Stimulated activated CD4-positive, alpha-beta T cell treated with anti-CD3 and anti-CD28 coated beads, Interleukin-4, amount 100 ng/mL, for 24 hours (primary cell): ENCODE data around the gene RHBDF2.

Experiments used
- DNase-seq: peaks from one replicate; pipeline ENCODE4 v3.0.0-alpha.2; 2020

Gene RHBDF2

DNA sequence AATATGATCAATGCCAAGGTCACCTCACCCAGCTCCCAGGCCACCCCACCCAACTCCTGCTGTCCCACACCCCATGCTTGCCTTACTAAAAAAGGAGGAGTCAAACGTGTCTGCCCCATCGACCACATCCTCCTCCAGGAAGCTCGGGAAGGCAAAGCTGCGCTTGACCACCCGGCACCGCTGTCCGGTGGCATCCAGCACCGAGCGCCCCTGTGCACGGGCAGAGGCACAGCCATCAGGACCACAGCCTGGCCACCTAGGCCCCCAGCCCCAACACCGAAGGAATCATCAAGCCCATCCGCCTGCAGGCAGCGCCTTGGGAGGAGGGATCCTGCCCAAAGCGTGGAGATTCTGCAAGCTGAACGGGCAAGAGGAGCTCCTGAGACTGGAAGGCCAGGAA lies 23.6 kb downstream of the RHBDF2 start:
- no peak for DNase-seq

GRCh38 chr17:76476736-76477135 lies 24.5 kb downstream of the RHBDF2 start:
- DNase-seq, result no peak

GRCh38 chr17:76475302-76475701 lies 25.9 kb downstream of the RHBDF2 start:
- no peak for DNase-seq

DNA sequence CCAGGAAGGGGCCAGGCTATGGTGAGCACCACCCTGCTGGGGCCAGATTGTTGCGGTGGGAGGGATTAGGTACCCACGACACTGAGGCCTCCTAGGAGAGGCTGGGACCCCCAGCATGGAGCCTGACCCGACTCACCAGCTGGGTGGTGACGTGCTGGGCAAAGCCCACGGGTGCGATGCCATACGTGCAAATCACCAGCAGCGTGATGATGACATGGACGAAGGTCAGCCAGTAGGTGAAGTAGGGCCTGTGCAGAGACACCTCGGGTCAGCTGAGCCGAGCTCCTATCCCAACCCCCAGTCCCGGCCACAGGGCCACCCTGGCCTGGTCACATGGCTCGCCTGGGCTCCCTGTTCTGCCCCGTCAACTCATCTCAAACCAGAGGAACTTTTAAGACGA lies 26.3 kb downstream of the RHBDF2 start:
- DNase-seq, result no peak

- no peak for DNase-seq
Measured at GRCh38 chr17:76474238-76474637, 27.0 kb downstream of the RHBDF2 start.

DNA sequence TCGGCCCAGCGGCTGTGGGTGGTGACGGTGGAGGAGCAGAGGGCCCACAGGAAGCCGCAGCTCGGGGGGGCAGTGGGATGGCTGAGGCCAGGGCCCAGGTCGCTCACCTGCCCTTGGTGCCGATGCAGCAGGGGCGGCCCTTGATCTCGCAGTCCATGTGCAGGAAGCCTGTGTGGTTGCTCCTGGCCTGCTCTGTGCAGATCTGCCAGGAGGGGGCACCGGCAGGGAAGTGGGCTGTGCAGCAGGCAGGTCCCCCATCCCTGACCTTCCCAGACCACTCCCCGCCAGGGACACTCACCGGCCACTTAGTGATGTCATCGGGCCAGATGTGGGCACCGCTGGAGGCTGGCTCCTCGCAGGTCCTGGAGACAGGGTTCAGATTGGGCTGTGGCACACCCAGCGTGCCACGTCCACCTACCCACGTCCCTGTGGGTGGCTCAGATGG lies 27.7 kb downstream of the RHBDF2 start:
- DNase-seq, result no peak

- DNase-seq, result no peak
Measured at GRCh38 chr17:76472726-76473125, 28.5 kb downstream of the RHBDF2 start.

DNA sequence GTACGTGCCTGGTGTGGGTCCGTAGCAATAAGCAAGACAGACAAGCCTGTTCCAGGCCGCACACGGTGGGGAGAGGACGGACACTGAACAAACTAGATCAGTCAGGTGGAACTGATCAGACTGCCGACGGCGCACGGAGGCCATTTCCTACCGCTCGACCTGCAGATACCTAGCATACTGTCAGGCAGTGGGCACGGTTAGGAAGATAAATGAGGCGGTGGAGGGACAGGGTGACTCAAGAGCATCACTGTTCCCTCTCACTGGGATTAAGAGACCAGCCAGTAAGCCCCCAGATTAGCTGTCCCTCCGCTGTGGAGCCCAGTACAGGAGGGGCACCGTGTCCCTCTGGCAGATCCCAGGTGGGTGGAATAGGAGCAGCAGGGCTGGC lies 29.0 kb downstream of the RHBDF2 start:
- no peak for DNase-seq

DNA sequence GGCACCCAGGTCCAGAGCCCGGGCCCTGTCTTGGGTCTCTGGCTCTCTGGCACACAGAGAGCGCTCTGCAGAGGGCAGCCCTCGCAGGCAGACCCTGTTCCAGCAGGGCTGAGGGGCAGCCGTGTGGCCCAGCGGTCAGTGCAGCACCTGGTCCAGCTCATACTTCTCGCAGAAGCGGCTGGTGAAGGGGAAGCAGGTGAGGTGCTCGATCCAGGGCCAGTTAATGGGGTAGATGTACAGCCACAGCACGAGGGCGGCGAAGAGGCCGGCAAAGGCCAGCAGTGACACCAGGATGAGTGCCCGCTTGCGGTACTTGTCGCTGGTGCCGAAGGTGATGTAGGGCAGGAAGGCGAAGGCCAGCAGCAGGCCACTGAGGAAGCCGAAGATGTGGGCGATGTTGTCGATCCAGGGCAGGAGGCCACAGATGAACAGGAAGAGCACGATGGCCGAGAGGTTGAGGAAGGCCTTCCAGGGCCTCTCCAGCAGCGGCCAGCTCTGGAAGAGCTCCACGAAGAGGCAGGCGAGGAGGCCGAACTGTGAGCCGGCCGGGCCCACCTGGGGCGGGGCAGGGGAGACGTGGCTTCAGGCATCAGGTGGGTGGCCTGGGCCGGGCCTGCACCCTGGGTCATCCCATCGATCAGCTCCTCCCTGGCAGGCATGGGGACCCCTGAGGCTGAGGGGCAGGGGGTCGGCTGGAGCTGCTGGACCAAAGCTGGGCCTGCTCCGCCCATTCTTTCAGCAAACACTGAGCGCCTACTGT lies 29.5 kb downstream of the RHBDF2 start:
- no peak for DNase-seq

- DNase-seq, result no peak
Measured at GRCh38 chr17:76469991-76470739, 31.1 kb downstream of the RHBDF2 start.

DNA sequence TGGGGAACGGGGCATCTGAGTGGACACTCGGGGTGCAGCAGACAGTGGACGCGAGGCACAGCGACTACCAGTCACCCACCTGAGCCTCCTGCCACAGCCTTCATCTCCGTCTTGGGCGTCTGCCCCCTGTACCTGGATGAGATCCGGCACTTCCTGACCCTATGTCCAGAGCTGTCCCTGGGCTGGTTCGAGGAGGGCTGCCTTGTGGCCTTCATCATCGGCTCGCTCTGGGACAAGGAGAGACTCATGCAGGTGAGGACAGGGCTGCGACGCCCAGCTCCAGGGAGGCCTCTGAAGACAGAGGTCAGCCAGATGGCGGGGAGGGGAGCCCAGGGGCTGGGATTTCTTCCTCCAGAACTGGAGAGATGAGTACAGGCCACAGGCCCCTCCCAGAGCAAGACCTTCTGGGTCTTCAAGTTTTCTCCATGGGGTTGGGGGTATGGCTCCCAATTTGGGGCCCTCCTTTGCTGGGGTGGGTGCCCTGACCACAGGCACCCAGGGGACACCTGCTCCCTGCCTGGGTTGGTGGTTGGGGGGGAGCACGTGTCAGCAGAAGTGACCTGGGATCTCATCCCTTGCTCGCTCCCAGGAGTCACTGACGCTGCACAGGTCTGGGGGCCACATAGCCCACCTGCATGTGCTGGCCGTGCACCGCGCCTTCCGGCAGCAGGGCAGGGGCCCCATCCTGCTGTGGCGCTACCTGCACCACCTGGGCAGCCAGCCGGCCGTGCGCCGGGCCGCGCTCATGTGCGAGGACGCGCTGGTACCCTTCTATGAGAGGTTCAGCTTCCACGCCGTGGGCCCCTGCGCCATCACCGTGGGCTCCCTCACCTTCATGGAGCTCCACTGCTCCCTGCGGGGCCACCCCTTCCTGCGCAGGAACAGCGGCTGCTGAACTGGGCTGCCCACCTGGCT lies 31.9 kb downstream of the RHBDF2 start:
- DNase-seq, result no peak

GRCh38 chr17:76468634-76469010 lies 32.6 kb downstream of the RHBDF2 start:
- DNase-seq, result no peak

GRCh38 chr17:76467809-76468633 lies 33.2 kb downstream of the RHBDF2 start:
- no peak for DNase-seq

GRCh38 chr17:76467366-76467765 lies 33.9 kb downstream of the RHBDF2 start, which contains the start of gene AANAT:
AANAT (plus strand) TSS chr17:76467603; CDS start chr17:76468747, 1,144 bp downstream.
- no peak for DNase-seq

GRCh38 chr17:76466775-76467130 lies 34.5 kb downstream of the RHBDF2 start:
- DNase-seq, result no peak

DNA sequence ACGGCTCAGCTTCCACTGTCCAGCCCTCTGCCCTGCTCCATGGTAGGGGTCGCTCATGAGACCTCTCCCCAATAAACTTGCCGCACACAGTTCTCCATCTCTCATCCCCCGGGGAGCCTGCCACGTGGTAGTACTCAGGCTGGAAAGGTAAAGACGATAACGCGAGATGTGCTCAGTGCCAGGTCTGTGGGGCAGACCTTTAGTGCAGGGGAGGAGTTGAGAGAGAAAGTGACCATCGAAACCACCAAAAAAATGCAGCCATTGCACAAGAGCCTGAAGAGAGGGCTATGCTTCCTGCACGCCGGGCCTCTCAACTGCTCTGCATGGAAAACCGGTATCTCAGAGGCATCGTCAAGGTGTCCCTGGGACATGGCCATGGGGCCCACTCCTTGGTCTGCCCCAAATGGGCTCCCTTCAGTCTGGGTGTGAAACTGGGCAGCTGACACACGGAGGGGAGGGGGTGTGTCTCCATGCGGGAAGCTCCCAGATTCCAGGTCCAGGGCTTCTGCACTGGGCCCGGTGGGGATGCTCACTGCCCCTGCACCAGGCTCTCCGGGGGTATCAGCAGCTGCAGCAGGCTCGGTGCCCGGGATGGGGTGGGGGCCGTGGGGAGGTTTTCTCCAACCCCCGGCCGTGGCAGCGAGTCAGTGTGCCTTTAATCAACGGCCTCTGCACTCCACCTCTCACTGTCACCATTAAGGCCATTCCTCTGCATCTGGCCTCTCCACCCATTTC lies 38.5 kb downstream of the RHBDF2 start:
- no peak for DNase-seq

DNA sequence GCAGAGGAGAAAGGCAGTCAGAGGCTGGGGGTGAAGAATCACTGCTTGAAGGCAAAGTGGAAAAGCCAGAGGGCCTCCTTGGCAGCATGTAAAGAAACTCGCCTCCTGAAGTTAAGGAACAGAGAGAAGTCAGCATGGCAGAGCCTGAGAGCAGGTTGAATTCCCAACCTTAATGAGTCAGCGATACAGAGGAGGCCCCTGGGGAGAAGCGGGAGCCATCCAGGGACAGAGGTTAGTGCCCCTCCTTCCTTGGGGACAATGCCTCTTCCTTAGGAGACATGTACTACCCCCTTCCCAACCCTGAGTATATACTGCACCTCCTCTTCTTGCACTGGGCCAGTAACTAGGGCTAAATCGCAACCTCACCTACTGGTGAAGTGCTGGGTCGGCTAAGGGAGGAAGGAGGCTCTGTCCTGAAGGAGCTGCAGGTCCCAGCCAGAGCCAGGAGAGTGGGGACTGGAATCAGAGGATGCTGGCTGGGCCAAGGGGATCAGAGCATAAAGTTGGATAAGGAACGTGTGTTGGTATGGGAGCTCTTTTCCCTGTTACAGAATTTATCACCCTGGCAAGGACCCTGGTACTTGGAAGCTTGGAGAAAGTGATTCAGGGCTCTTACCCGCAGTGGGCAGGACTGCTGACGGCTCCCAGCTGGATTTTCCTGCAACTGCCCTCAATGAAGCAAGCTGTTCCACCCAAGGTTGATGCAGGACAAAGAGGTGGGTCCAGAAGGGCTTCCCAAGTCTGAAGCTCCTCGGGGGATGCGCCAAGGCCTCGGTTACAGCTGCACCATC lies 39.3 kb downstream of the RHBDF2 start:
- DNase-seq, result no peak

GRCh38 chr17:76459674-76460073 lies 41.5 kb downstream of the RHBDF2 start:
- DNase-seq, result no peak

DNA sequence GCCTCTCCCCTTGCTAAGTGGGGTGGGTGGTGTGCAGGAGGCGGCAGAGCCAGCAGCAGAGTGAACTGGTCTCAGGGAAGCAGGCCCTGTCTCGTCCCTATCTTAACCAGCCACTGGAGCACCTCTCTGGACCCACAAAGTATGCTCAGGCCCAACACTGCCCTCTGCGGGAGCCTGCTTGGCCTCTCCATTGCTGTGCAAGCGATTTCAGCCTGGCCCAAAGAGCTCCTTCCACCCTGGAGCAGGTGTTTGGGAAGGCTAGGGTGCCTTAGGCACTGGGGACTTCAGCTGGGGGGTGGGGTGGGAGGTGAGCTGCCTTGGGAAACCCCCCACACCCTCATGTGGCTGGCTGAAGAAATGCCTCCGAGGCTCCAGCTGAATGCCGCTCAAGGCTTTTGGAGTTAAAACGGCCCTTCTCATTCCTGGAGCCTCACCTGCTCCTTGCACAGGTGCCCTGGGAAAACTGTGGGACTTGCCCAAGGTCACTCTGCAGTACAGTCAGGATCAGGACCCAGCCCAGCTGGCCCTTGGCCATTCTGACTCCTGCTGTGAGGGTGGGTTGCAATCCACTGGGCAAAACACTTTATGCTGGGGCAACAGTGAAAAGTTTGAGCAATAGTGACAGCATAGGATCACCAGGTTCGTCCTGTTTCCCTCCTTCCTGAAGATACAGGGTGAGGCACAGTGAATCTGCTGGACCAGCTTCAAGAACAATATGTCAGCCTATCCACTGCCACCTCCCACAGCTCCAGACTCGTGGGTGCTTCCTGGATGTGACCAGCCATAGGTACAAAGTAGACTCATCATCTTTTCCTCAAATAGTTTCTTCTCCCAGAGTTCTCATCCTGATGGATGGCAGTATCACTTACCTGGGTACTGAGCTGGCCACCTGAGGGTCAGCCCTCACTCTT lies 42.4 kb downstream of the RHBDF2 start:
- no peak for DNase-seq

GRCh38 chr17:76453431-76453743 lies 47.8 kb downstream of the RHBDF2 start:
- DNase-seq, result no peak
